Keratinocyte (primary cell): ENCODE measurements around the gene UBE2B.

Experiments used
- EZH2 ChIP-seq: IDR thresholded peaks from one replicate; pipeline ENCODE4 v1.6.1; 2012; ENCODE audit warnings: inconsistent platforms, mild to moderate bottlenecking, low read length, moderate library complexity
- TF ChIP-seq, protein P1 (sequence below), 3 experiments: IDR thresholded peaks in 1 of 3; conservative IDR thresholded peaks in 1 of 3; optimal IDR thresholded peaks in 1 of 3; 2 replicates in 2 of 3; 3 replicates in 1 of 3; pipeline versions ENCODE3 to v1.5.1; 2011; ENCODE audit warnings: low read length in 3 of 3, mild to moderate bottlenecking in 3 of 3, moderate library complexity in 2 of 3, control low read depth in 1 of 3, inconsistent platforms in 1 of 3; ENCODE audit not compliant: insufficient read depth in 2 of 3; ENCODE audit errors: extremely low read depth in 1 of 3

DNA sequence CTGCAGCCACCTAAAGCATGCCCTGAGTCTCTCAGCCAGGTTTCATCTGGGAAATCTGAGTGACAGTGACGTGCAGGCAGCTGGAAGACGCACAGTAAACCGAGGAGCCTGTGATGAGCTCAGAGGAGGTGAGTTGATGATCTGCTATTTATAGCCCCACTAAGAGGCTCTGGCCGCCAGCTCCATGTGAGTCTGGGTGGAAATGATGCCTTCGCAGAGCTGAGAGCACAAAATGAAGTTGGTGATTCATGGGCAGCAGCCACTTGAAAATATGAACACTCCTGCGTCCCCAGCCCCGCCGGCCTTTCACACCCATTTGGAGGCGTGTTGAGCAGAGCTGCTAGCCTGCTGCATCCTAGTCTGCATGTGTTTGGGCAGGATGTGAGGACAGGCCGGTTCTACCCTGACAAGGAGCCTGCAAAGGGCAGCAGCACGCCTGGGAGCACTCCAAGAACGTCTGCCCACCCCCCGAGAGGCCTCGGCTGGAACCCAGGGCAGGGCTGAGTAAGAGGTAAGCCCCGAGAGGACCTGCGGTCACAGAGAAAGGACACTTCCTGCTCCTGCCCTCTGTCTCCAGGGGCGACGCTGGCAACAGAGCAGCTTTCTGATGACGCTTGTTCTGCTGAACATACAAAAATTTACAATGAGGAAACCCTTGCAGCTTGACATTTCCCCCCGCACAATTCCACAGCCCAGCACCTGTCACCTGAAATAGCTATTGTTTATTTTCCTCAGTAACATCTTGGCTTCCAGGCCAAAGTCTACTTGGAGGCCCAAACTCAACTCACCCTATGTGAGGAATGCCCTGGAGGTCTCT, 65.4 kb downstream of the UBE2B start:
- TF ChIP-seq, protein P1, sequence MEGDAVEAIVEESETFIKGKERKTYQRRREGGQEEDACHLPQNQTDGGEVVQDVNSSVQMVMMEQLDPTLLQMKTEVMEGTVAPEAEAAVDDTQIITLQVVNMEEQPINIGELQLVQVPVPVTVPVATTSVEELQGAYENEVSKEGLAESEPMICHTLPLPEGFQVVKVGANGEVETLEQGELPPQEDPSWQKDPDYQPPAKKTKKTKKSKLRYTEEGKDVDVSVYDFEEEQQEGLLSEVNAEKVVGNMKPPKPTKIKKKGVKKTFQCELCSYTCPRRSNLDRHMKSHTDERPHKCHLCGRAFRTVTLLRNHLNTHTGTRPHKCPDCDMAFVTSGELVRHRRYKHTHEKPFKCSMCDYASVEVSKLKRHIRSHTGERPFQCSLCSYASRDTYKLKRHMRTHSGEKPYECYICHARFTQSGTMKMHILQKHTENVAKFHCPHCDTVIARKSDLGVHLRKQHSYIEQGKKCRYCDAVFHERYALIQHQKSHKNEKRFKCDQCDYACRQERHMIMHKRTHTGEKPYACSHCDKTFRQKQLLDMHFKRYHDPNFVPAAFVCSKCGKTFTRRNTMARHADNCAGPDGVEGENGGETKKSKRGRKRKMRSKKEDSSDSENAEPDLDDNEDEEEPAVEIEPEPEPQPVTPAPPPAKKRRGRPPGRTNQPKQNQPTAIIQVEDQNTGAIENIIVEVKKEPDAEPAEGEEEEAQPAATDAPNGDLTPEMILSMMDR (optimal IDR thresholded peaks at IDR 0.05 in 1 of 3, IDR thresholded peaks at IDR 0.05 in 1 of 3, conservative IDR thresholded peaks at IDR 0.05 in 1 of 3; ENCODE audit: extremely low read depth in 1 of 3, insufficient read depth in 2 of 3, low read length in 3 of 3): no peak
- no peak for TF ChIP-seq EZH2
